IMR-90 (cell line): Measurements from ENCODE around the gene CEP63.

ENCODE experiments used
- CTCF ChIP-seq: conservative IDR thresholded peaks from 2 replicates; pipeline ENCODE4 v1.5.1; 2012; ENCODE audit warnings: mild to moderate bottlenecking, low read depth, low read length, improper control_type of control experiment
- MAFK ChIP-seq: IDR thresholded peaks from 2 replicates; pipeline ENCODE4 v1.6.1; 2012; ENCODE audit warnings: low read depth, low read length, improper control_type of control experiment
- MXI1 ChIP-seq: IDR thresholded peaks from 2 replicates; pipeline ENCODE4 v1.6.1; 2012; ENCODE audit warnings: low read depth, mild to moderate bottlenecking, low read length, moderate library complexity, borderline replicate concordance
- POLR2A ChIP-seq: IDR thresholded peaks from 2 replicates; pipeline ENCODE4 v1.6.1; 2012; ENCODE audit warnings: mild to moderate bottlenecking, low read depth, low read length
- RCOR1 ChIP-seq: IDR thresholded peaks from 2 replicates; pipeline ENCODE4 v1.6.1; 2012; ENCODE audit warnings: mild to moderate bottlenecking, low read length, improper control_type of control experiment; ENCODE audit not compliant: insufficient replicate concordance

GRCh38 chr3:134474956-134475355 is 10.9 kb upstream of the CEP63 start:
- TF ChIP-seq CTCF (no peak), POLR2A (no peak), MXI1 (no peak), MAFK (no peak), RCOR1 (no peak)
